Omental fat pad (tissue), 4 donors: Measurements from ENCODE around the gene LIFR. TPM values are rescaled to one million over a fixed set of nuclear protein-coding genes. Genes with fewer than 3 reads are reported as not detected.

ENCODE experiments used
- ATAC-seq: fragments of 150-250 bp; one replicate; pipeline ENCODE4 v1.9.1; 2016; ENCODE audit warnings: mild to moderate bottlenecking, moderate library complexity; ENCODE audit not compliant: low FRiP score
- DNase-seq: peaks from one replicate; pipeline ENCODE4 v3.0.0-alpha.2; 2019; ENCODE audit warnings: low spot score
- total RNA-seq, 4 donors: library from RNA; depleted of rRNA; stranded (reverse); fragments of >200 nt; gene quantifications; one replicate each; pipeline ENCODE4 v1.1.0, GENCODE V29; 2016
- TF ChIP-seq, protein P1 (sequence below), 3 donors: fragments of 450-650 bp; IDR thresholded peaks; one replicate each; pipeline ENCODE4 v1.5.1; 2016 to 2017; ENCODE audit warnings: antibody characterized with exemption in 3 of 3, mild to moderate bottlenecking in 3 of 3, moderate library complexity in 2 of 3

The LIFR gene
- total RNA-seq, 4 donors from 2014 or later, result 95.9 to 388 (median 126) TPM

GRCh38 chr5:38591523-38591849 is 35.0 kb upstream of the LIFR start:
- ATAC-seq, result no peak
- DNase-seq, result no peak

DNA sequence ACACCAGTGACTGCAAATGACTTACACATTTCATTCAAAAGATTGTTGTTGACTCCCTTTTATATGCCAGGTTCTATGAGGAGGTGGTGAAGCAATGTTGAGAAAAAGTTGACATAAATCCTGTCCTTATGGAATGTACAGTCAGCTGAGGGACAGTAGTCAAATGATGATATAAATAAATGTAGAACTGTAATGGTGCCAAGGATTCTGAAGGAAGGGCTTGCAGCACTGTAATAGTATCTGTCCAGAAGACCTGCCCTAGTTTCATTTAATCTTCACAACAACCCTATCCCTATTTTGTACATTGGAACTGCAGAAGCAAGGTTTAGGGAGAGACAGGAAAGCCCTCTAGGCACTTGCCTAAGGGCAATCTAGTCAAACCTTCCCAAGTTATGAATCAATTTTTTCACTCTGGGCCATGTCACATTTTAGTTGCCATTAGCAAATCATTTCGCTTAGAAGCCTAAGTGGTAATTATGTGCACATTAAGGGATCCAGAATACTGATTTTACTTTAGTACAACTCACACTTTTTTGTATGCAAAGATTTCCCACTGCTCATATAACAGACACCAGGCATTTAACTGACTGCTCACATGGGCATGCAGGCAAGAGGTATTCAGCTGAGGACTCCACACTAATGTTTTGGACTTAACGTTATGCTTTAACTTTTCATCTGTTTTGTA is 34.5 kb upstream of the LIFR start:
- DNase-seq, result no peak
- TF ChIP-seq, protein P1, sequence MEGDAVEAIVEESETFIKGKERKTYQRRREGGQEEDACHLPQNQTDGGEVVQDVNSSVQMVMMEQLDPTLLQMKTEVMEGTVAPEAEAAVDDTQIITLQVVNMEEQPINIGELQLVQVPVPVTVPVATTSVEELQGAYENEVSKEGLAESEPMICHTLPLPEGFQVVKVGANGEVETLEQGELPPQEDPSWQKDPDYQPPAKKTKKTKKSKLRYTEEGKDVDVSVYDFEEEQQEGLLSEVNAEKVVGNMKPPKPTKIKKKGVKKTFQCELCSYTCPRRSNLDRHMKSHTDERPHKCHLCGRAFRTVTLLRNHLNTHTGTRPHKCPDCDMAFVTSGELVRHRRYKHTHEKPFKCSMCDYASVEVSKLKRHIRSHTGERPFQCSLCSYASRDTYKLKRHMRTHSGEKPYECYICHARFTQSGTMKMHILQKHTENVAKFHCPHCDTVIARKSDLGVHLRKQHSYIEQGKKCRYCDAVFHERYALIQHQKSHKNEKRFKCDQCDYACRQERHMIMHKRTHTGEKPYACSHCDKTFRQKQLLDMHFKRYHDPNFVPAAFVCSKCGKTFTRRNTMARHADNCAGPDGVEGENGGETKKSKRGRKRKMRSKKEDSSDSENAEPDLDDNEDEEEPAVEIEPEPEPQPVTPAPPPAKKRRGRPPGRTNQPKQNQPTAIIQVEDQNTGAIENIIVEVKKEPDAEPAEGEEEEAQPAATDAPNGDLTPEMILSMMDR (IDR thresholded peaks at IDR 0.05), result no peak
- no peak for ATAC-seq

More at GRCh38 chr5:38591523-38591849, 35.0 kb upstream of the LIFR start:
- TF ChIP-seq, protein P1 (IDR thresholded peaks at IDR 0.05), result no peak

DNA sequence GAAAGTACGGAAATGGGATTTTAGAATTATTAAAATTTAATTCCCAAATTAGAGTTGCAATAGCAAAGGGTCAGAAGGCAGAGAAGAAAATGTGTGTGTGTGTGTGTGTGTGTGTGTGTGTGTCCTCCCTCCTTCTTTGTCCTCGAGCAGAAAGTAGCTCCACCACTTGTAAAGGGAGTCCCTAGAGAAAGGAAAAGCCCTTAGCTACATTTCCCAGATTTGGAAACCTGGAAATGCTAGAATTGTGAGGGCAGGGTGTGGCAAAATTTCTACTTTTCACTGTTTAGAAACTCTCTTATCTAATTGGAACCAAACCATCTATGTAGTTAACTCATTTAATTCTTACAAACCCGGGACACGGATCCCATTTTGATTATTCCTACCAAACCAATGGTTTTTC is 33.2 kb upstream of the LIFR start:
- TF ChIP-seq, protein P1 (IDR thresholded peaks at IDR 0.05), result no peak
- DNase-seq, result no peak
- no peak for ATAC-seq

- DNase-seq (no peak), ATAC-seq (no peak)
- TF ChIP-seq, protein P1 (IDR thresholded peaks at IDR 0.05), result no peak
Observed at GRCh38 chr5:38585816-38586215, 29.4 kb upstream of the LIFR start.

DNA sequence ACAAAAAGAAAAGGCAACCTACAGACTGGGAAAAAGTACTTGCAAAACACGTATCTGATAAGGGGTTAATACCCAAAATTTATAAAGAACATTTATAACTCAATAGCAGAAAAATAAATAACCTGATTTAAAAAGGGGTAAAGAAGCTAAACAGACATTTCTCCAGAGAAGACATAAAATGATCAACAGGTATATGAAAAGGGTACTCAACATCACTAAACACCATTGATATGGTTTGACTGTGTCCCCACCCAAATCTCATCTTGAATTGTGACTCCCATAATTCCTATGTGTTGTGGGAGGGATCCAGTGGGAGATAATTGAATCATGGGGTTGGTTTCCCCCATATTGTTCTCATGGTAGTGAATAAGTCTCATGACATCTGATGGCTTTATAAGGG is 27.1 kb upstream of the LIFR start:
- ATAC-seq, result no peak
- TF ChIP-seq, protein P1 (IDR thresholded peaks at IDR 0.05), result no peak
- no peak for DNase-seq

DNA sequence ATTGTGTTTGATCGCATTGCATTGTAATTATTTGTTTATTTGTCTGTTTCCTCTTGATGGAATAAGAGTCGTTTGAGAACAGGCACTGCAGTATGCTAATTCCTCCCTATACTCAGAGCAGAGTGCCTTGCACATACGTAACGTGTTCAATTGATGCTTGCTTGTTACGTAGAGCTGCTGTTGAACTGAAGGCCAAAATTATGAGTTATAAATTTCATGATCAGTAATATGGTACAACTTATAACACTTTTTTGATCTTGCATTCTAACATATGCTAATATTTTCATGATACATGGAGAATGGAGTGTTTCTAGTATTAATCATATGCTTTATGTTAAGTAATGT is 26.5 kb upstream of the LIFR start:
- DNase-seq, result no peak
- TF ChIP-seq, protein P1 (IDR thresholded peaks at IDR 0.05), result no peak
- no peak for ATAC-seq

DNA sequence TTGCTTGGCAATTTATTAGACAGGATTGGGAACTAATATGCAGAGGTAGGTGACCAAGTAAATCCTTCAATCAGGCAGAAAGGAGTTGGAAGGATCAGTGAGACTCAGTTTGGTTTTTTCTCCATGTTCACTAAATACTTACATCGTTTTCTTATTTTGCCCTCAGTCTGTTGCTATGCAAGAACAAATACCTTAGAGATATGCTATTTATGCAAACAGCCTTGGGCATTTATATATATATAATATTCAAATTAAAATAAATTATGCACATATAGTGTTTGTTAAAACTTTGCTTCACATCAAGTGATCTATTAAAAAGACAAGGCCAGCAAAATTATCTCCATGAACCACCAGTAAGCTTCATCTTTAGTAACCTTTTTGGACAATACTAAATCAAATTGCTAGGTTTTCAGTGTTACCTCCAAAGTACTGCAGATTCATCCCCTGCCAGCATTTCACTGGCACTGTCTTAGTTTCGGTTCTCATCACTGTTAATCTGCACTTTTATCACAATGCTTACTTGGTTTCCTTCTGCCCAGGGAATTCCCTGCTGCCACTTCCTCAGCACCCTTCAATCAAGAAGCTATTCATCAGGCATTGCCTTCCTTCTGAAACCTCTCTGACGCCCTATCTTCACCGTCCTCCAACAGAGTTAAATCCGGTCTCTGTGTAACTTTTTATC is 26.0 kb upstream of the LIFR start:
- TF ChIP-seq, protein P1 (IDR thresholded peaks at IDR 0.05), result no peak
- DNase-seq, result no peak

More for the DNA sequence above, 26.0 kb upstream of the LIFR start:
- ATAC-seq, result no peak
